ENCODE data around the gene CFAP43.

DNA sequence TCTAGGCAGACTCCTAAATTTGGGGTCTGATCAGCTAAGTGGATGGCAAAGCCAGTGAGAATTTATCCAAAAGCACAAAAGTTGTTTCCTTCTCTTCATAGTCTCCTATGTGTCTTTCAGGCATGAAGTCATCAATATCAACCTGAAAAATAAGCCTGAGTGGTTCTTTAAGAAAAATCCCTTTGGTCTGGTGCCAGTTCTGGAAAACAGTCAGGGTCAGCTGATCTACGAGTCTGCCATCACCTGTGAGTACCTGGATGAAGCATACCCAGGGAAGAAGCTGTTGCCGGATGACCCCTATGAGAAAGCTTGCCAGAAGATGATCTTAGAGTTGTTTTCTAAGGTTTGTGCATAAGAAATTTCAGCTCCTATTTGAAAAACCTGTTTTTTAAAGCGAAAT, 27.3 kb upstream of the CFAP43 start:
- TF ChIP-seq, protein P1, sequence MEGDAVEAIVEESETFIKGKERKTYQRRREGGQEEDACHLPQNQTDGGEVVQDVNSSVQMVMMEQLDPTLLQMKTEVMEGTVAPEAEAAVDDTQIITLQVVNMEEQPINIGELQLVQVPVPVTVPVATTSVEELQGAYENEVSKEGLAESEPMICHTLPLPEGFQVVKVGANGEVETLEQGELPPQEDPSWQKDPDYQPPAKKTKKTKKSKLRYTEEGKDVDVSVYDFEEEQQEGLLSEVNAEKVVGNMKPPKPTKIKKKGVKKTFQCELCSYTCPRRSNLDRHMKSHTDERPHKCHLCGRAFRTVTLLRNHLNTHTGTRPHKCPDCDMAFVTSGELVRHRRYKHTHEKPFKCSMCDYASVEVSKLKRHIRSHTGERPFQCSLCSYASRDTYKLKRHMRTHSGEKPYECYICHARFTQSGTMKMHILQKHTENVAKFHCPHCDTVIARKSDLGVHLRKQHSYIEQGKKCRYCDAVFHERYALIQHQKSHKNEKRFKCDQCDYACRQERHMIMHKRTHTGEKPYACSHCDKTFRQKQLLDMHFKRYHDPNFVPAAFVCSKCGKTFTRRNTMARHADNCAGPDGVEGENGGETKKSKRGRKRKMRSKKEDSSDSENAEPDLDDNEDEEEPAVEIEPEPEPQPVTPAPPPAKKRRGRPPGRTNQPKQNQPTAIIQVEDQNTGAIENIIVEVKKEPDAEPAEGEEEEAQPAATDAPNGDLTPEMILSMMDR (IDR thresholded peaks at IDR 0.05) = no peak
- TF ChIP-seq POLR2A (IDR thresholded peaks at IDR 0.05) (no peak), POLR2AphosphoS5 (IDR thresholded peaks at IDR 0.05) (no peak), EP300 (IDR thresholded peaks at IDR 0.05) (no peak)

All from gastroesophageal sphincter (tissue), 3 donors.